ENCODE data around the gene RELT. TPM values are rescaled to one million over a fixed set of nuclear protein-coding genes. Genes with fewer than 3 reads are reported as not detected.
A peak's percentile ranks its signal among the peaks of the same experiment; 100 is the strongest.

Gene RELT
- total and polyA plus RNA-seq, 3 experiments from 2014 or later = 7.5 to 23.4 (median 23.4) TPM

DNA sequence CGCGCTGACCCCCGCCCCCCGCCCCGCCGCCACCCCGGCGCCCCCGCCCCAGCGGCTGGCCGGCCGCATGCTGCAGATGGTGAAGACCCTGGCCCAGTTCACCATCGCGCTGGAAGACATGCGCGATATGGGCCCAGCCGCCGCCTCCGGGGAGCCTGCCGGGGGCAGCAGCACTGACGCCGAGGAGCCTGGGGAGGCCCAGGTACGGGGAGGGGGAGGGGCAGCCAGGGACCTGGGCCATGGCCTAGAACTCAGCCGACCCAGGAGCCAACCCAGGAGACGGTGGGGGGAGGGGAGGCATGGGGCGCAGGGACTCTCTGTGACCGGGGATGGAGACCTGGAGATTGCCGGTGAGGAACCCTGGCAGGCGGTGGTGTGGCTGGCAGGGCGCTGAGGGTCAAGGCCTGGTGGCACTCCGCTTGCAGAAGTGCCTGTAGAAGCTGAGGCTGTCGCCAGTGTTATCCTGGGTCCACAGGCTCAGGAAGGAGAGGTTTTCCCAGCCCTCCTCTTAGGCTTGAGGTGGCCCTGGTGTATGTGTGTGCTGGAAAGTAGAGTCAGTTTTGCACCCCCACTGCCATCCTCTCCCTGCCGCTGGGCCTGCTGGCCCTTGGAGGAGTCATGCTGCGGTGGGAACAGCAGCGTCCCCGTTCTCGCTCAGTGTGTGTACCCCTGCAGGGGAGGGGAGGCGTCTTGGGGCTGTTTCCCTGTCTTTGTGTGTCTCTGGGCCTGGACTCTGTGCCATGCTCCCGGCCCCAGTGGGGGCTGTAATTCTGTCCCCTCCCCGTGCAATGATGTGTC, 32.9 kb upstream of the RELT start:
- Histone ChIP-seq H3K27me3 (ENCODE audit: insufficient read depth, low read length, poor library complexity, severe bottlenecking) (no peaks in the 10 kb centered on the region), H3K27ac (ENCODE audit: low read depth, low read length) (no peak overlapping the region), H3K4me3 (ENCODE audit: low read length) (no peak overlapping the region), H3K36me3 (ENCODE audit: insufficient read depth, low read length) (no peaks in the 10 kb centered on the region), H3K9me3 (ENCODE audit: low read length) (no peaks in the 10 kb centered on the region), H3K4me1 (ENCODE audit: insufficient read depth, low read length) (no peaks in the 10 kb centered on the region)
- ChIA-PET CTCF (interaction anchor here (2.4 kb wide), 1 partner anchor 8 kb away, joined by 11 read pairs; no protein-coding TSS in a partner anchor), POLR2A (no interaction called here)
- Mint-ChIP-seq H3K9me3 (no peaks in the 10 kb centered on the region), H3K27me3 (peaks cover 0 to 10% of the 10 kb centered on the region in 2 donors), H3K4me1 (no peaks in the 10 kb centered on the region), H3K4me3 (no peak overlapping the region), H3K27ac (no peak overlapping the region), H3K36me3 (no peaks in the 10 kb centered on the region)
- no peak for DNase-seq

DNA sequence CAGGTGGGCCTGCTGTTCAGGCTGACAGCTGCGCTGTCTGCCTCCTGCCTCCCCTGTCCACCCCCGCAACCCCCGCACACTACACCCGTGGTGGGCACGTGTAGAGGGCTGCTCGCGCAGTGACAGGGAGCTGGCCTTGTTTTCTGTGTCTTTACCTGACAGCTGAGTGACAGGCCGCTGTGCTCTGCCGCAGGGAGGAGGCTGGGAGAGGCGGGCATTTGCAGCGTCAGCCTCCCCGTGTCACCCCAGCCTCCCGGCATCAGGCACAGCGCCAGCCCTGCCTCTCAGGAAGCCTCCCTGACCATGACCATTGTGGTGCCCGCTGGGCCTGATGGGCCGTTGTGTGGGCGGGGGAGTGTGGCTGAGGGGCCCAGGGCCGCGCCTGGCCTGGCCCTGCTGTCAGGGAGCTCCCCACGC, 32.0 kb upstream of the RELT start:
- POLR2A ChIA-PET = no interaction called here
- Histone ChIP-seq H3K4me3 (ENCODE audit: low read length) (no peak overlapping the region), H3K36me3 (ENCODE audit: insufficient read depth, low read length) (no peaks in the 10 kb centered on the region), H3K27me3 (ENCODE audit: insufficient read depth, low read length, poor library complexity, severe bottlenecking) (no peaks in the 10 kb centered on the region), H3K9me3 (ENCODE audit: low read length) (no peaks in the 10 kb centered on the region), H3K27ac (ENCODE audit: low read depth, low read length) (no peak overlapping the region), H3K4me1 (ENCODE audit: insufficient read depth, low read length) (no peaks in the 10 kb centered on the region)
- Mint-ChIP-seq H3K4me3 (no peak overlapping the region), H3K36me3 (no peaks in the 10 kb centered on the region), H3K9me3 (no peaks in the 10 kb centered on the region), H3K27me3 (peaks cover 2 to 10% of the 10 kb centered on the region in 2 donors), H3K27ac (no peak overlapping the region), H3K4me1 (no peaks in the 10 kb centered on the region)
- CTCF ChIA-PET = interaction anchor here (0.7 to 1.8 kb wide), 2 partner anchors 9 to 56 kb away, joined by 3 to 5 read pairs; no protein-coding TSS in a partner anchor
- no peak for DNase-seq

DNA sequence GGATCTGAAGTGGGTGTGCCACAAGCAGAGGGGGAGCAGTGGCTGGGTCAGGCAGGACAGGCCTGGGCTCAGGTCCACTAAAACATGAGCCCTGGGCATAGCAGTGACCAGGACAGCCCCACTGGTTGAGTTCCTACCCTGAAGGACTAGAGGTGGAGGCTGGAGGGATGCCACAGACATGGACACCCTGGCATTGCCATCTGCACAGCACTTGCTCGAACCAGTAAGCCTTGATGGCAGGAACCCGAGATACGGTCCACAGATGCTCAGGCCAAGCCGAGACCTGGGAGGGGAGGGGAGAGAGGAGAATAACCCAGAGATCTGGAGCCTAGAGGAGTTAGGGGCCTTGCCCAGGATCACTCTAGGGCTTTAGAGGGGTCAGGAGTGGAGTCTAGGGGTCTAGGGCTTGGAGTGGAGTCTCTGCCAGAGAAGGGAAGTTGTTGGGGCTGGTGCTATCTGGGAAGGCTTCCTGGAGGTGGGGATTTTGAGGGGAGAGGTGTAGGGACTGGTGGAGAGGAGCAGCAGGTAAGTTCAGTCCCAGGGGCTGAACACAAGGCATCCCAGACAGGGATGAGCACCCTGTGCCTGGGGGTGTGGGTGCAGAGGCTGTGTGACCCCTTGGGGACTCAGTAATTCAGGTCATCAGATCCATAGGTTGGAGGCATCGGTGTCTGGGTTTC, 30.6 kb upstream of the RELT start:
- no peak overlapping the region for H3K4me3 Mint-ChIP-seq
- H3K27ac Mint-ChIP-seq = no peak overlapping the region

DNA sequence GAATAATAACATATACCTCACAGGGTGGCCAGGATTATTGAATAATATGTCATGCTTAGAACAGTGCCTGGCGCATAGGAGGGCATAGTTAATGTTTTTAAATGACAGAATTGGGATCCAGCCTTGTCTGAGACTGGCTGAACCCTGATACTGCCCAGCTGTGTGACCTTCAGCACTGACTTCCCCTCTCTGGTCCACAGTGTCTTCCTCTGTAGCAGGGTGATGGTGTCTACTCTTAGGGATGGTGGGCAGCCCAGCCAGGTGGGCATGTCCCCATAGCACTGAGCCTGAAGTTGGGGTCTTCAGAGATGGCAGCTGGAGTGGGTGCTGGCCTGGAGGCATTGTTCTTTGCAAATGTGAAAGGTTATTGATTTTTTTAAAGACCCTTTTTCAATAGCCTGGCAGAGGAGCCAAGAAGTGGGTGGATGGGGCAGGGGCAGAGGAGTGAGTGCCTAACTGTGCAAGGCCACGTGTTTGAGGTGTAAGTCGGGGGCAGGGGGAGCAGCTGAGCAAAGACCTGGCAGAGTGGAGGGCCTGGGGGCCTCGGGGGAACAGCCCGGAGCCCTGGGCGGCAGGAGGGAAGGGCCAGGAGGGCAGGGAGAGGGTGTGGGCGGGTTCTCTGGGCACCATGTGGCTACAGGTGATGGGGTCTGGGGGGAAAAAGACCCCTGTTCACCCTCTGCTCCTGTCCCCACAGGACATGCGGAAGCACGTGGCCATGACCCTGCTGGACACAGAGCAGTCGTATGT, 29.8 kb upstream of the RELT start:
- Mint-ChIP-seq H3K36me3 (no peaks in the 10 kb centered on the region), H3K27me3 (peaks cover 3 to 10% of the 10 kb centered on the region in 2 donors), H3K27ac (peak overlapping the region in 1 of 8 donors; percentile 26), H3K4me3 (no peak overlapping the region), H3K9me3 (no peaks in the 10 kb centered on the region), H3K4me1 (peaks cover 3 to 4% (median 3%) of the 10 kb centered on the region in 3 donors)
- Histone ChIP-seq H3K4me3 (ENCODE audit: low read length) (no peak overlapping the region), H3K36me3 (ENCODE audit: insufficient read depth, low read length) (no peaks in the 10 kb centered on the region), H3K27ac (ENCODE audit: low read depth, low read length) (no peak overlapping the region), H3K9me3 (ENCODE audit: low read length) (no peaks in the 10 kb centered on the region), H3K4me1 (ENCODE audit: insufficient read depth, low read length) (no peaks in the 10 kb centered on the region), H3K27me3 (ENCODE audit: insufficient read depth, low read length, poor library complexity, severe bottlenecking) (no peaks in the 10 kb centered on the region)
- no peak for DNase-seq
- POLR2A ChIA-PET = no interaction called here
- CTCF ChIA-PET = interaction anchor here (8.9 kb wide), 1 partner anchor 50 kb away, joined by 190 read pairs; no protein-coding TSS in a partner anchor

More for the DNA sequence above, 30.6 kb upstream of the RELT start:
- Mint-ChIP-seq H3K27me3 (peaks cover 2 to 10% of the 10 kb centered on the region in 2 donors), H3K4me1 (no peaks in the 10 kb centered on the region), H3K9me3 (no peaks in the 10 kb centered on the region), H3K36me3 (no peaks in the 10 kb centered on the region)
- H3K36me3 ChIP-seq (ENCODE audit: insufficient read depth, low read length) = no peaks in the 10 kb centered on the region
- no peak overlapping the region for H3K4me3 ChIP-seq (ENCODE audit: low read length)
- no peak for DNase-seq
- no peak overlapping the region for H3K27ac ChIP-seq (ENCODE audit: low read depth, low read length)
- H3K27me3 ChIP-seq (ENCODE audit: insufficient read depth, low read length, poor library complexity, severe bottlenecking) = no peaks in the 10 kb centered on the region
- POLR2A ChIA-PET = no interaction called here
- no peaks in the 10 kb centered on the region for H3K9me3 ChIP-seq (ENCODE audit: low read length)
- no peaks in the 10 kb centered on the region for H3K4me1 ChIP-seq (ENCODE audit: insufficient read depth, low read length)
- CTCF ChIA-PET = interaction anchor here (1.8 kb wide), 1 partner anchor 54 kb away, joined by 5 read pairs; no protein-coding TSS in a partner anchor

DNA sequence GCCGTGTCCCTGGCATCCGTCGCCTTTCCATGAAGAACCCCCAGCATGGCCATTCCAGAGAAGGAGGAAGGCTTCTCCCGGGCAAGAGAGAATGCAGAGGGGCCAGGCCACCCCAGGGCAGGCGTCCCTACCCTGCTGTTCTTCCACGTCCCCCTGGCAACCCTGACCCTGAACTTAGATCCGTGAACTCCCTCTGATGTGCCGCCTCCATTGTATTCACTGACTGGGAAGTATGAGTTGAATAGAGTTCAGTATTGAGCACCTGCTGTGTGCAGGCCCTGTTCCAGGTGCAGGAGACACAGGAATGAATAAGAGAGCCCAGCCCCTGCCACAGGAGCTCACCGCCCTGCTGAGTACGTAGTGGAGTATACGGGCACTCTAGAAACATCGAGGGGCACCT, 29.1 kb upstream of the RELT start:
- Mint-ChIP-seq H3K27ac (no peak overlapping the region), H3K4me3 (no peak overlapping the region), H3K4me1 (peaks cover 4 to 6% (median 4%) of the 10 kb centered on the region in 3 donors), H3K27me3 (peaks cover 3 to 10% of the 10 kb centered on the region in 2 donors), H3K36me3 (no peaks in the 10 kb centered on the region), H3K9me3 (no peaks in the 10 kb centered on the region)
- DNase-seq = no peak
- no peaks in the 10 kb centered on the region for H3K36me3 ChIP-seq (ENCODE audit: insufficient read depth, low read length)
- CTCF ChIA-PET = interaction anchor here (8.9 kb wide), 1 partner anchor 49 kb away, joined by 190 read pairs; no protein-coding TSS in a partner anchor
- H3K4me3 ChIP-seq (ENCODE audit: low read length) = no peak overlapping the region
- POLR2A ChIA-PET = no interaction called here
- no peak overlapping the region for H3K27ac ChIP-seq (ENCODE audit: low read depth, low read length)
- H3K27me3 ChIP-seq (ENCODE audit: insufficient read depth, low read length, poor library complexity, severe bottlenecking) = no peaks in the 10 kb centered on the region
- no peaks in the 10 kb centered on the region for H3K4me1 ChIP-seq (ENCODE audit: insufficient read depth, low read length)
- no peaks in the 10 kb centered on the region for H3K9me3 ChIP-seq (ENCODE audit: low read length)

DNA sequence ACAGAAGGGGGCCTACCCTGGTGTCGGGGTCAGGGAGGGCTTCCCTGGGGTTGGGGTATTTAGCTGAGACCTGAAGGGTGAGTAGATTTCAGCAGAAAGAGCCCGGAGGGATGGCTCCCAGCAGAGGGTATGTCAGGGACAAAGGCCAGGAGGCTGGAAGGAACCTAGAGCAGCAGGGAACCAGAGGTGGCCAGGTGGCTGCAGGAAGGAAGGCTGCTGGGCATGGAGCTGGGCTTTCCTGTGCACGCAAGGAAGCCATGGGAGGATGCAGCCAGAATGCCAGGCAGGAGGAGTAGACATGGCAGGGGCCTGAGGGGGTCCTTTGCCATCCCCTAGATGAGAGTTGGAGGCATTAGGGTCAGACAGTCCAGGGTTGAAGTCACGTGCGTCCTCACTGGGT, 27.4 kb upstream of the RELT start:
- CTCF ChIA-PET = interaction anchor here (0.8 to 8.9 kb wide), 5 partner anchors 13 to 312 kb away, joined by 3 to 190 read pairs (median 7); no protein-coding TSS in a partner anchor
- H3K4me1 ChIP-seq (ENCODE audit: insufficient read depth, low read length) = no peaks in the 10 kb centered on the region
- no peak overlapping the region for H3K27ac Mint-ChIP-seq
- H3K36me3 Mint-ChIP-seq = no peaks in the 10 kb centered on the region
- DNase-seq = no peak
- H3K4me3 ChIP-seq (ENCODE audit: low read length) = no peak overlapping the region
- POLR2A ChIA-PET = no interaction called here
- no peaks in the 10 kb centered on the region for H3K9me3 ChIP-seq (ENCODE audit: low read length)
- no peak overlapping the region for H3K27ac ChIP-seq (ENCODE audit: low read depth, low read length)
- no peak overlapping the region for H3K4me3 Mint-ChIP-seq
- H3K27me3 ChIP-seq (ENCODE audit: insufficient read depth, low read length, poor library complexity, severe bottlenecking) = no peaks in the 10 kb centered on the region
- H3K4me1 Mint-ChIP-seq = peaks cover 4 to 6% (median 4%) of the 10 kb centered on the region in 3 donors
- H3K9me3 Mint-ChIP-seq = no peaks in the 10 kb centered on the region
- no peaks in the 10 kb centered on the region for H3K36me3 ChIP-seq (ENCODE audit: insufficient read depth, low read length)
- peaks cover 3 to 10% of the 10 kb centered on the region in 2 donors for H3K27me3 Mint-ChIP-seq

DNA sequence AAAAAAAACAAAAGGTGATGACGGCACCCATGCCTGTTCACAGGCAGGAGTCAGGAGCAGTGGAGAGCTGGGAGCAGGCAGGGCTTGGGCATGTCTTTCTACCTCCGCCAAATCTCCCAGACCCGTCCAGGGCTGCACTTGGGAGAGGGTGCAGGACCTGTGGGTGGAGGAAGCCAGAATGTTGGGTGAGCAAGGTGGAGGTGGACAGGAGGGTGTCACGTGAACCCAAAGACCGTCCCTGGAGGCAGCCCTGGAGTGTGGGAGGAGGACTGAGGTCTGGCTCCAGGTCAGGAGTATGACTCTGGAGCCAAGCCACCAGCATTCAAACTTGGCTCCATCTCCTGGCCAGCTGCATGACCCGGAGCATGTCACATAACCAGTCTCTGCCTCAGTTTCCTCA, 26.6 kb upstream of the RELT start:
- H3K4me1 ChIP-seq (ENCODE audit: insufficient read depth, low read length) = no peaks in the 10 kb centered on the region
- Mint-ChIP-seq H3K9me3 (no peaks in the 10 kb centered on the region), H3K27me3 (peaks cover 3 to 10% of the 10 kb centered on the region in 2 donors), H3K4me1 (peaks cover 4 to 6% (median 4%) of the 10 kb centered on the region in 3 donors), H3K4me3 (no peak overlapping the region), H3K36me3 (no peaks in the 10 kb centered on the region), H3K27ac (peak overlapping the region in 1 of 8 donors; percentile 63)
- no peak overlapping the region for H3K4me3 ChIP-seq (ENCODE audit: low read length)
- ChIA-PET POLR2A (no interaction called here), CTCF (interaction anchor here (1.8 to 8.9 kb wide), 5 partner anchors 13 to 311 kb away, joined by 4 to 190 read pairs (median 18); no protein-coding TSS in a partner anchor)
- no peaks in the 10 kb centered on the region for H3K9me3 ChIP-seq (ENCODE audit: low read length)
- DNase-seq = no peak
- H3K36me3 ChIP-seq (ENCODE audit: insufficient read depth, low read length) = no peaks in the 10 kb centered on the region
- H3K27me3 ChIP-seq (ENCODE audit: insufficient read depth, low read length, poor library complexity, severe bottlenecking) = no peaks in the 10 kb centered on the region
- no peak overlapping the region for H3K27ac ChIP-seq (ENCODE audit: low read depth, low read length)

Data from CD8-positive, alpha-beta memory T cell (primary cell).